ENCODE data around the gene HEPN1. TPM values are rescaled to one million over a fixed set of nuclear protein-coding genes. Genes with fewer than 3 reads are reported as not detected.

The HEPN1 gene
- total and polyA plus RNA-seq, 2 of the 8 experiments (the other 6 are each of a cell fraction or from before 2014, with no cell fraction given), result not detected

DNA sequence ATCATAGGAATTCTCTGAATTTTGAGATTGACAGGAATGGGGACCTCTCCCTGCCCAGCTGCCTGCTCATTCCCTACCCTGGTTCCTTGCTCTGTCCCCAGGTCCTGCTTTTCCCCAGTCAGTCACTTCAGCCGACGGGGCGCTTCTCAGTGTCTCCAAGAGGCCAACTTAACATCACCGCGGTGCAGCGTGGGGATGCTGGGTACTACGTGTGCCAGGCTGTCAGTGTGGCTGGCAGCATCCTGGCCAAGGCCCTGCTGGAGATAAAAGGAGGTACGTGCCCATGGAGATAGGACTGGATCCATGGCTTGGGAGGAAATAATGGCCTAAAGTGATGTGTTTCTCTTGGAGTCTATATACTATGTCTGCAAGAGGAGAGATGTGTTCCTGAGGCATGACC is 46.8 kb upstream of the HEPN1 start:
- no peak overlapping the region for H4K8ac ChIP-seq (ENCODE audit: extremely low read depth, insufficient read depth, low read length)
- no peak overlapping the region for H3K56ac ChIP-seq (replicated peaks; ENCODE audit: insufficient read length, low read depth, low read length)
- no peak for DNase-seq (ENCODE audit: low read depth in 1 of 2, low spot score in 2 of 2)
- H3K4ac ChIP-seq (replicated peaks; ENCODE audit: insufficient read length, low read depth, low read length), result no peak overlapping the region
- H3K27me3 ChIP-seq (replicated peaks in 1 of 4; ENCODE audit: control insufficient read depth in 3 of 4, extremely low read depth in 1 of 4, insufficient read depth in 3 of 4, low read length in 3 of 4), result peaks cover 42 to 87% (median 78%) of the 10 kb centered on the region in 4 experiments
- TF ChIP-seq RAD21 (IDR thresholded peaks at IDR 0.05 in 1 of 2, conservative IDR thresholded peaks at IDR 0.05 in 1 of 2; ENCODE audit: low read depth in 2 of 2, low read length in 2 of 2), result no peak
- no peak for TF ChIP-seq SRF (IDR thresholded peaks at IDR 0.05; ENCODE audit: low read depth, low read length)
- TF ChIP-seq SUZ12 (IDR thresholded peaks at IDR 0.05; ENCODE audit: low read length), result no peak
- no peak for TF ChIP-seq RNF2 (IDR thresholded peaks at IDR 0.05; ENCODE audit: borderline replicate concordance, low read depth, low read length, missing control alignments, poor library complexity, severe bottlenecking)
- TF ChIP-seq PHF8 (conservative IDR thresholded peaks at IDR 0.05; ENCODE audit: low read depth, low read length), result no peak
- no peak for TF ChIP-seq TAF7 (optimal IDR thresholded peaks at IDR 0.05; ENCODE audit: borderline replicate concordance, low read depth, low read length)
- TF ChIP-seq CHD1 (IDR thresholded peaks at IDR 0.05; ENCODE audit: low read depth, low read length), result no peak
- H3K4me1 ChIP-seq (replicated peaks in 1 of 4; ENCODE audit: control insufficient read depth in 3 of 4, insufficient read depth in 4 of 4, low read length in 3 of 4), result peaks cover 0 to 13% (median 7%) of the 10 kb centered on the region in 4 experiments; a peak in 5 of 7 replicates
- WGBS, 2 experiments (ENCODE audit: extremely low coverage in 1 of 2, insufficient coverage in 1 of 2, insufficient read length in 1 of 2, insufficient replicate concordance in 2 of 2, low coverage in 1 of 2, low lambda C conversion rate in 2 of 2, missing lambda C conversion rate in 1 of 2), result 65% methylated on average over 8 of the region's 8 CpGs; no CpG with 5 or more reads in 1 of the 2 experiments
- peaks cover 0 to 4% (median 0%) of the 10 kb centered on the region in 4 experiments; a peak in 1 of 8 replicates for H3K36me3 ChIP-seq (ENCODE audit: control insufficient read depth in 2 of 4, insufficient read depth in 4 of 4, low read length in 3 of 4)
- no peak overlapping the region for H3K27ac ChIP-seq (ENCODE audit: low read depth, low read length)
- peaks cover 7% of the 10 kb centered on the region; the same call in 1 of the 2 replicates for H3K23me2 ChIP-seq (ENCODE audit: low read depth, low read length)
- POLR2A ChIA-PET (ENCODE audit: partially characterized antibody), result interaction anchor here (1.0 to 1.5 kb wide), 2 partner anchors 9 to 15 kb away, joined by 3 read pairs; no protein-coding TSS in a partner anchor
- H2BK120ac ChIP-seq (replicated peaks; ENCODE audit: low read depth, low read length), result no peak overlapping the region
- no peak overlapping the region for H2AK5ac ChIP-seq (ENCODE audit: low read depth, low read length)
- H2AFZ ChIP-seq (ENCODE audit: low read length), result no peak overlapping the region
- no peak overlapping the region for H3K18ac ChIP-seq (ENCODE audit: extremely low read depth, low read length)
- H4K5ac ChIP-seq (ENCODE audit: insufficient read length, low read depth, low read length), result no peak overlapping the region
- H4K20me1 ChIP-seq (replicated peaks in 1 of 2; ENCODE audit: control insufficient read depth in 1 of 2, insufficient read depth in 2 of 2, low read length in 2 of 2), result peaks cover 6 to 9% of the 10 kb centered on the region in 2 experiments
- H2BK15ac ChIP-seq (ENCODE audit: low read length), result no peak overlapping the region
- CTCF ChIA-PET (ENCODE audit: partially characterized antibody), result interaction anchor here (0.6 to 5.6 kb wide), 7 partner anchors 10 to 201 kb away, joined by 3 to 52 read pairs (median 3); no protein-coding TSS in a partner anchor
- no peak for FAIRE-seq
- H4K91ac ChIP-seq (replicated peaks; ENCODE audit: insufficient read length, low read length), result no peak overlapping the region
- H2BK5ac ChIP-seq (ENCODE audit: low read depth, low read length), result no peak overlapping the region
- H3K23ac ChIP-seq (ENCODE audit: insufficient read length), result no peak overlapping the region
- no peak overlapping the region for H3K14ac ChIP-seq (ENCODE audit: insufficient read length)
- no peak overlapping the region for H2BK20ac ChIP-seq (ENCODE audit: low read length)
- H3K79me1 ChIP-seq (ENCODE audit: low read depth, low read length), result no peaks in the 10 kb centered on the region
- H3K9ac ChIP-seq (replicated peaks in 1 of 4; ENCODE audit: extremely low read depth in 1 of 4, low read depth in 3 of 4, low read length in 3 of 4), result no peak overlapping the region
- no peak overlapping the region for H2BK12ac ChIP-seq (ENCODE audit: low read depth, low read length)
- H3K79me2 ChIP-seq (ENCODE audit: control insufficient read depth in 1 of 2, insufficient read depth in 2 of 2, low read length in 2 of 2), result no peaks in the 10 kb centered on the region
- no peak overlapping the region for H3K4me3 ChIP-seq (ENCODE audit: extremely low read depth in 1 of 4, insufficient read depth in 2 of 4, low read depth in 3 of 4, low read length in 4 of 4)
- no peaks in the 10 kb centered on the region for H3K9me3 ChIP-seq (ENCODE audit: insufficient read depth in 2 of 2, low read depth in 1 of 2, low read length in 1 of 2)
- H3K4me2 ChIP-seq (ENCODE audit: insufficient read depth in 1 of 2, low read depth in 2 of 2, low read length in 2 of 2), result no peak overlapping the region
